Left colon (tissue), 2 donors: Measurements from ENCODE around the gene ATP6V0A1. TPM values are rescaled to one million over a fixed set of nuclear protein-coding genes. Genes with fewer than 3 reads are reported as not detected.
"Not testable (repeated sequence)": the region's sequence is repeated elsewhere in the genome, so short reads cannot be mapped to it uniquely, and the experiment has no call there.

ENCODE experiments used
- ATAC-seq: fragments of 200-7000 bp; cut with Tn5 transposase; one replicate; pipeline ENCODE4 v1.9.1; 2020; ENCODE audit warnings: mild to moderate bottlenecking, moderate library complexity
- DNase-seq, 2 donors: peaks; one replicate each; pipeline ENCODE4 v3.0.0-alpha.2; 2020
- intact Hi-C, 2 donors: fragments of 100-400 bp; cut with DNase I in 1 of 2; cut with micrococcal nuclease in 1 of 2; formaldehyde crosslinking; loops; one replicate each; pipeline versions ENCODE4 v1.11.2 to v1.14.0; 2022; cut with DNase I, micrococcal nuclease
- total RNA-seq, 2 donors: library from RNA; stranded (reverse); fragmentation: NEBNext Ultra II Directional; extraction: Animal tissue kit (Norgen Biotek cat#: 25700); gene quantifications; one replicate each; pipeline ENCODE4 v1.2.1, GENCODE V29; 2021
- donor health status: DM: no; HTN: no; CAD: no.
- donor health status: DM: yes; HTN: yes; CAD: no.

Gene ATP6V0A1
- total RNA-seq, 2 donors from 2014 or later = 92.6 to 96.2 TPM

GRCh38 chr17:42428141-42428944, 30.3 kb upstream of the ATP6V0A1 start:
- DNase-seq (peak; percentile 50 to 62), ATAC-seq (peak; percentile 87)
- intact Hi-C loops = loop anchor here (5.0 to 10.0 kb wide), 2 partner anchors 89 to 96 kb away; no protein-coding TSS in a partner anchor

- ATAC-seq (no peak), DNase-seq (no peak)
- intact Hi-C loops = loop anchor here (5.0 to 10.0 kb wide), 2 partner anchors 87 to 95 kb away; no protein-coding TSS in a partner anchor
Observed at GRCh38 chr17:42429726-42430447, 28.8 kb upstream of the ATP6V0A1 start.

GRCh38 chr17:42431758-42432161, 26.9 kb upstream of the ATP6V0A1 start:
- ATAC-seq = peak; percentile 57
- intact Hi-C loops = no loop called here
- no peak for DNase-seq

GRCh38 chr17:42436391-42436790, 22.3 kb upstream of the ATP6V0A1 start:
- ATAC-seq (no peak), DNase-seq (no peak)
- intact Hi-C loops = no loop called here

- ATAC-seq = no peak
- peak in 1 of 2 donors; percentile 65 for DNase-seq
- intact Hi-C loops = no loop called here
Observed at GRCh38 chr17:42438600-42439567, 19.8 kb upstream of the ATP6V0A1 start.

GRCh38 chr17:42441371-42442195, 17.1 kb upstream of the ATP6V0A1 start:
- peak; percentile 95 for ATAC-seq
- peak in 1 of 2 donors; percentile 29 for DNase-seq

GRCh38 chr17:42442196-42442565, 16.5 kb upstream of the ATP6V0A1 start:
- intact Hi-C loops = no loop called here
- peak; percentile 38 for ATAC-seq
- DNase-seq = no peak

More at GRCh38 chr17:42441371-42442195, 17.1 kb upstream of the ATP6V0A1 start:
- intact Hi-C loops = no loop called here

GRCh38 chr17:42449176-42449575, 9.5 kb upstream of the ATP6V0A1 start:
- intact Hi-C loops, DNase-seq, ATAC-seq: not testable (repeated sequence)

- intact Hi-C loops, DNase-seq, ATAC-seq: not testable (repeated sequence)
Observed at GRCh38 chr17:42449838-42450237, 8.8 kb upstream of the ATP6V0A1 start.

GRCh38 chr17:42451270-42451669, 7.4 kb upstream of the ATP6V0A1 start:
- intact Hi-C loops = not testable (repeated sequence)
- ATAC-seq = peak; percentile 79
- peak in 1 of 2 donors; percentile 23 for DNase-seq

- intact Hi-C loops = no loop called here
- ATAC-seq = no peak
- DNase-seq = no peak
Observed at GRCh38 chr17:42453439-42453838, 5.2 kb upstream of the ATP6V0A1 start.

- ATAC-seq, intact Hi-C loops, DNase-seq: not testable (repeated sequence)
Observed at GRCh38 chr17:42454987-42455386, 3.7 kb upstream of the ATP6V0A1 start.

- DNase-seq = no peak
- intact Hi-C loops = no loop called here
- ATAC-seq = no peak
Observed at GRCh38 chr17:42456223-42457106, 2.2 kb upstream of the ATP6V0A1 start.

- intact Hi-C loops = no loop called here
- ATAC-seq (no peak), DNase-seq (no peak)
Observed at GRCh38 chr17:42457107-42457792, 1.4 kb upstream of the ATP6V0A1 start.

- ATAC-seq (peak; percentile 60), DNase-seq (peak; percentile 66 to 78)
- intact Hi-C loops = no loop called here
Observed at GRCh38 chr17:42459256-42459800, 650 bp downstream of the ATP6V0A1 start.

- peak; percentile 17 for ATAC-seq
- intact Hi-C loops = no loop called here
Observed at GRCh38 chr17:42459801-42460281, 1.2 kb downstream of the ATP6V0A1 start.

More at GRCh38 chr17:42459801-42460281, 1.2 kb downstream of the ATP6V0A1 start:
- no peak for DNase-seq
